SK-N-SH (cell line): Measurements from ENCODE around the gene BMF. TPM values are rescaled to one million over a fixed set of nuclear protein-coding genes. Genes with fewer than 3 reads are reported as not detected.

ENCODE experiments used
- CTCF ChIA-PET: fragments of 300-600, 350-600 bp; formaldehyde crosslinking; extraction: SDS; loops from one replicate; lab custom pipeline; 2021; lab: Yijun Ruan, JAX
- POLR2A ChIA-PET: fragments of 350-600 bp; sonication (Branson Sonifier 250); formaldehyde crosslinking; extraction: SDS; loops from one replicate; lab custom pipeline; 2020; ENCODE audit warnings: antibody characterized with exemption, inconsistent platforms; lab: Yijun Ruan, JAX
- DNase-seq: peaks from one replicate; pipeline ENCODE4 v3.0.0; 2012
- H2AFZ ChIP-seq: fragments of 200-600 bp; sonication (generic); 2 replicates; pipeline ENCODE4 v1.8.1; 2016; ENCODE audit warnings: antibody characterized with exemption, mild to moderate bottlenecking, low read depth
- H3F3A ChIP-seq: fragments of 200-600 bp; sonication (generic); replicated peaks from 2 replicates; pipeline ENCODE3; 2016; ENCODE audit warnings: antibody characterized with exemption, mild to moderate bottlenecking; ENCODE audit not compliant: insufficient read depth
- H3K27ac ChIP-seq, 2 experiments: fragments of 200-500 bp in 1 of 2; fragments of 200-600 bp in 1 of 2; sonication (Bioruptor generic) in 1 of 2; sonication (generic), shearing (Covaris generic) in 1 of 2; 2 replicates each; pipeline versions ENCODE4 v1.5.1 to v1.6.1; 2014 to 2016; ENCODE audit warnings: low read depth in 2 of 2, inconsistent platforms in 1 of 2, low read length in 1 of 2, mild to moderate bottlenecking in 1 of 2, mixed read lengths in 1 of 2
- H3K27me3 ChIP-seq: fragments of 200-600 bp; sonication (generic), shearing (Covaris generic); 2 replicates; pipeline ENCODE4 v1.6.1; 2016; ENCODE audit warnings: mixed run types; ENCODE audit not compliant: insufficient read depth
- H3K36me3 ChIP-seq, 2 experiments: fragments of 200-500 bp in 1 of 2; fragments of 200-600 bp in 1 of 2; sonication (Bioruptor generic) in 1 of 2; sonication (generic) in 1 of 2; replicated peaks in 1 of 2; 2 replicates each; pipeline versions ENCODE3 to v1.5.1; 2014 to 2016; ENCODE audit warnings: low read length in 1 of 2, mild to moderate bottlenecking in 1 of 2; ENCODE audit not compliant: insufficient read depth in 2 of 2, control insufficient read depth in 1 of 2
- H3K4me1 ChIP-seq, 2 experiments: fragments of 200-500 bp in 1 of 2; fragments of 200-600 bp in 1 of 2; sonication (Bioruptor generic) in 1 of 2; sonication (generic), shearing (Covaris generic) in 1 of 2; 2 replicates each; pipeline versions ENCODE4 v1.5.1 to v1.6.1; 2014 to 2016; ENCODE audit warnings: low read depth in 1 of 2, low read length in 1 of 2, mixed run types in 1 of 2; ENCODE audit not compliant: insufficient read depth in 2 of 2, control insufficient read depth in 1 of 2
- H3K4me2 ChIP-seq: fragments of 200-600 bp; sonication (generic), shearing (Covaris generic); 2 replicates; pipeline ENCODE4 v1.6.1; 2017; ENCODE audit warnings: mixed run types
- H3K4me3 ChIP-seq, 2 experiments: fragments of 200-500 bp in 1 of 2; fragments of 200-600 bp in 1 of 2; sonication (Bioruptor generic) in 1 of 2; sonication (generic), shearing (Covaris generic) in 1 of 2; 2 replicates each; pipeline versions ENCODE4 v1.5.1 to v1.8.1; 2014 to 2016; ENCODE audit warnings: low read depth in 2 of 2, inconsistent platforms in 1 of 2, low read length in 1 of 2, mild to moderate bottlenecking in 1 of 2, mixed read lengths in 1 of 2, moderate library complexity in 1 of 2
- H3K79me2 ChIP-seq: fragments of 200-600 bp; sonication (generic); 2 replicates; pipeline ENCODE4 v1.8.1; 2017; ENCODE audit warnings: mild to moderate bottlenecking; ENCODE audit not compliant: insufficient read depth
- H3K9ac ChIP-seq: fragments of 200-600 bp; sonication (generic); 2 replicates; pipeline ENCODE4 v1.6.1; 2017; ENCODE audit warnings: mixed run types
- H3K9me2 ChIP-seq: fragments of 200-600 bp; sonication (generic); 2 replicates; pipeline ENCODE4 v1.6.1; 2017; ENCODE audit warnings: mixed run types
- H3K9me3 ChIP-seq: fragments of 200-600 bp; sonication (generic); 2 replicates; pipeline ENCODE4 v1.6.1; 2017; ENCODE audit warnings: mixed run types, mild to moderate bottlenecking, moderate library complexity
- H4K20me1 ChIP-seq: fragments of 200-600 bp; sonication (generic); 2 replicates; pipeline ENCODE4 v1.6.1; 2017; ENCODE audit warnings: mild to moderate bottlenecking, mixed run types; ENCODE audit not compliant: insufficient read depth
- CHD2 ChIP-seq: fragments of 150-350 bp; IDR thresholded peaks from 2 replicates; pipeline ENCODE4 v1.6.1; 2018; ENCODE audit warnings: low read length; ENCODE audit not compliant: partially characterized antibody
- CTCF ChIP-seq: fragments of 200-600 bp; sonication (generic); IDR thresholded peaks from 2 replicates; pipeline ENCODE4 v1.6.1; 2017; ENCODE audit warnings: antibody characterized with exemption, mild to moderate bottlenecking, moderate library complexity
- EZH2phosphoT487 ChIP-seq: fragments of 200-600 bp; sonication (generic); IDR thresholded peaks from 2 replicates; pipeline ENCODE4 v1.6.1; 2017; ENCODE audit warnings: low read depth, mixed run types, mild to moderate bottlenecking, antibody characterized with exemption, moderate library complexity, borderline replicate concordance
- FOSL2 ChIP-seq: IDR thresholded peaks from 2 replicates; pipeline ENCODE4 v1.4.0; 2012; ENCODE audit warnings: low read depth, mild to moderate bottlenecking, moderate library complexity, borderline replicate concordance
- IRF3 ChIP-seq: fragments of 150-350 bp; IDR thresholded peaks from 2 replicates; pipeline ENCODE4 v1.6.1; 2016; ENCODE audit warnings: mild to moderate bottlenecking, low read depth, low read length
- MAX ChIP-seq: IDR thresholded peaks from 2 replicates; pipeline ENCODE4 v1.4.0; 2012; ENCODE audit warnings: low read depth
- MEF2A ChIP-seq: IDR thresholded peaks from 2 replicates; pipeline ENCODE4 v1.4.0; 2012; ENCODE audit warnings: low read depth, borderline replicate concordance
- MXI1 ChIP-seq: IDR thresholded peaks from 2 replicates; pipeline ENCODE4 v1.6.1; 2012; ENCODE audit warnings: mild to moderate bottlenecking, low read depth, low read length, improper control_type of control experiment
- RAD21 ChIP-seq: IDR thresholded peaks from 2 replicates; pipeline ENCODE4 v1.6.1; 2012; ENCODE audit warnings: mild to moderate bottlenecking, low read length
- RCOR1 ChIP-seq: fragments of 150-350 bp; IDR thresholded peaks from 2 replicates; pipeline ENCODE4 v1.6.1; 2017; ENCODE audit warnings: antibody characterized with exemption, low read length
- RFX5 ChIP-seq: IDR thresholded peaks from 2 replicates; pipeline ENCODE4 v1.6.1; 2012; ENCODE audit warnings: mild to moderate bottlenecking, improper control_type of control experiment, low read length
- USF1 ChIP-seq: IDR thresholded peaks from 2 replicates; pipeline ENCODE4 v1.4.0; 2012; ENCODE audit warnings: low read depth, borderline replicate concordance
- WGBS: methylation state at CpG from one replicate; pipeline ENCODE4 v1.1.6; 2017; ENCODE audit warnings: low lambda C conversion rate; 5-methylcytosine and 5-hydroxymethylcytosine counted together
- polyA plus RNA-seq, 3 experiments: library from polyadenylated mRNA; depleted of rRNA; stranded (reverse); fragments of >200 nt; gene quantifications; 2 replicates each; pipeline ENCODE4 v1.2.3, GENCODE V29; 2012

BMF gene
- polyA plus RNA-seq, 1 of the 3 experiments (the other 2 are of a cell fraction) = 0.72 TPM

GRCh38 chr15:40053831-40054604 is 54.7 kb downstream of the BMF start:
- no peaks in the 10 kb centered on the region for H3K9me3 ChIP-seq
- POLR2A ChIA-PET = no interaction called here
- no peaks in the 10 kb centered on the region for H3K9me2 ChIP-seq
- CTCF ChIA-PET = interaction anchor here (0.8 to 2.4 kb wide), 5 partner anchors 8 to 220 kb away, joined by 3 to 11 read pairs (median 6); no protein-coding TSS in a partner anchor
- no peaks in the 10 kb centered on the region for H3K27me3 ChIP-seq
- H3K36me3 ChIP-seq = no peaks in the 10 kb centered on the region
- DNase-seq = no peak
- H3K27ac ChIP-seq = no peak overlapping the region
- no peaks in the 10 kb centered on the region for H3K79me2 ChIP-seq
- no peak overlapping the region for H3K4me2 ChIP-seq
- H3K4me1 ChIP-seq = peaks cover 0 to 25% of the 10 kb centered on the region in 2 experiments; a peak in 1 of 4 replicates
- H3K9ac ChIP-seq = no peak overlapping the region
- H3F3A ChIP-seq = no peaks in the 10 kb centered on the region
- H2AFZ ChIP-seq = no peak overlapping the region
- no peak overlapping the region for H3K4me3 ChIP-seq
- 87% methylated on average over 6 of the region's 14 CpGs for WGBS
- TF ChIP-seq RAD21 (no peak), EZH2phosphoT487 (no peak), FOSL2 (no peak), IRF3 (no peak), CHD2 (no peak), RCOR1 (no peak), MEF2A (no peak), MXI1 (no peak), MAX (no peak), RFX5 (no peak)
- TF ChIP-seq, all 33 proteins: peak for 0
- no peaks in the 10 kb centered on the region for H4K20me1 ChIP-seq

GRCh38 chr15:40053079-40053830 is 55.4 kb downstream of the BMF start:
- Histone ChIP-seq H3K9me3 (no peaks in the 10 kb centered on the region), H3K9me2 (no peaks in the 10 kb centered on the region), H2AFZ (no peak overlapping the region), H3F3A (no peaks in the 10 kb centered on the region), H3K27ac (no peak overlapping the region), H3K9ac (no peak overlapping the region), H3K4me2 (no peak overlapping the region), H3K36me3 (no peaks in the 10 kb centered on the region), H3K79me2 (no peaks in the 10 kb centered on the region), H3K27me3 (no peaks in the 10 kb centered on the region), H3K4me3 (no peak overlapping the region), H3K4me1 (peaks cover 0 to 25% of the 10 kb centered on the region in 2 experiments; a peak in 2 of 4 replicates), H4K20me1 (no peaks in the 10 kb centered on the region)
- 92% methylated on average over 12 of the region's 12 CpGs for WGBS
- peak; percentile 17; the same call in 1 of the 2 replicates for TF ChIP-seq CTCF
- TF ChIP-seq USF1 = no peak
- ChIA-PET CTCF (interaction anchor here (0.6 to 2.4 kb wide), 5 partner anchors 51 to 1220 kb away, joined by 3 to 11 read pairs (median 6); partner anchors contain the start of gene BMF), POLR2A (no interaction called here)
- no peak for DNase-seq
